IMR-90 (cell line): ENCODE results near the gene VAMP5. TPM values are rescaled to one million over a fixed set of nuclear protein-coding genes. Genes with fewer than 3 reads are reported as not detected.

Experiments
- ATAC-seq: fragments of 200-7000 bp; cut with Tn5 transposase; 2 replicates; pipeline ENCODE4 v1.9.1; 2020; ENCODE audit warnings: low read depth, mild to moderate bottlenecking, moderate library complexity
- BruUV-seq: library from RNA; stranded (reverse); fragments of 400-500 nt; replicated peaks from 2 replicates; lab custom pipeline; 2021; lab: Mats Ljungman, UMichigan
- CTCF ChIA-PET: fragments of 300-600 bp; formaldehyde crosslinking; extraction: SDS; loops from one replicate; lab custom pipeline; 2021; ENCODE audit warnings: antibody characterized with exemption; lab: Yijun Ruan, JAX
- POLR2A ChIA-PET: fragments of 300-600 bp; sonication (Branson Sonifier 250); formaldehyde crosslinking; loops from one replicate; lab custom pipeline; 2022; ENCODE audit warnings: antibody characterized with exemption; ENCODE audit not compliant: unreplicated experiment; lab: Charles Lee
- DNase-seq: peaks from one replicate; pipeline ENCODE4 v3.0.0; 2013
- H2AFZ ChIP-seq: replicated peaks from 2 replicates; pipeline ENCODE3; 2013; ENCODE audit warnings: low read length, mild to moderate bottlenecking; ENCODE audit not compliant: poor library complexity
- H2AK5ac ChIP-seq: 2 replicates; pipeline ENCODE4 v1.6.1; 2013; ENCODE audit warnings: low read depth, low read length, inconsistent platforms
- H2AK9ac ChIP-seq: replicated peaks from 2 replicates; pipeline ENCODE3; 2013; ENCODE audit warnings: mild to moderate bottlenecking, low read depth, low read length, moderate library complexity; ENCODE audit not compliant: poor library complexity
- H2BK120ac ChIP-seq: 2 replicates; pipeline ENCODE4 v1.6.1; 2013; ENCODE audit warnings: low read depth, low read length, inconsistent platforms
- H2BK15ac ChIP-seq: 3 replicates; pipeline ENCODE4 v1.6.1; 2013; ENCODE audit warnings: low read depth, low read length, inconsistent platforms
- H2BK20ac ChIP-seq: 2 replicates; pipeline ENCODE4 v1.6.1; 2013; ENCODE audit warnings: low read depth, mild to moderate bottlenecking, inconsistent platforms, low read length, moderate library complexity
- H2BK5ac ChIP-seq: 2 replicates; pipeline ENCODE4 v1.6.1; 2013; ENCODE audit warnings: mild to moderate bottlenecking, low read depth, low read length, inconsistent platforms; ENCODE audit not compliant: poor library complexity, severe bottlenecking
- H3K14ac ChIP-seq: replicated peaks from 2 replicates; pipeline ENCODE4 v1.6.1; 2013; ENCODE audit warnings: low read depth, low read length, inconsistent platforms
- H3K18ac ChIP-seq: 2 replicates; pipeline ENCODE4 v1.6.1; 2013; ENCODE audit warnings: low read depth, low read length, control low read depth
- H3K23ac ChIP-seq: 2 replicates; pipeline ENCODE4 v1.6.1; 2013; ENCODE audit warnings: low read depth, low read length, inconsistent platforms
- H3K27ac ChIP-seq: 2 replicates; pipeline ENCODE4 v1.5.1; 2013; ENCODE audit warnings: mild to moderate bottlenecking, control low read depth, low read length; ENCODE audit not compliant: insufficient read depth
- H3K27me3 ChIP-seq: 2 replicates; pipeline ENCODE4 v1.6.1; 2013; ENCODE audit warnings: low read length; ENCODE audit not compliant: control insufficient read depth, insufficient read depth
- H3K36me3 ChIP-seq: 2 replicates; pipeline ENCODE4 v1.6.1; 2013; ENCODE audit warnings: low read length, mixed read lengths; ENCODE audit not compliant: control insufficient read depth, insufficient read depth
- H3K4ac ChIP-seq: 2 replicates; pipeline ENCODE4 v1.6.1; 2013; ENCODE audit warnings: low read depth, low read length, inconsistent platforms
- H3K4me1 ChIP-seq: 2 replicates; pipeline ENCODE4 v1.6.1; 2013; ENCODE audit warnings: low read length, mixed read lengths; ENCODE audit not compliant: control insufficient read depth, insufficient read depth
- H3K4me2 ChIP-seq: 2 replicates; pipeline ENCODE4 v1.6.1; 2013; ENCODE audit warnings: low read depth, mild to moderate bottlenecking, control low read depth, low read length, moderate library complexity
- H3K4me3 ChIP-seq: 2 replicates; pipeline ENCODE4 v1.5.1; 2013; ENCODE audit warnings: low read depth, mild to moderate bottlenecking, control low read depth, low read length, moderate library complexity; ENCODE audit not compliant: insufficient read depth
- H3K56ac ChIP-seq: 2 replicates; pipeline ENCODE4 v1.6.1; 2013; ENCODE audit warnings: low read length, inconsistent platforms; ENCODE audit not compliant: insufficient read depth; ENCODE audit errors: extremely low read depth
- H3K79me1 ChIP-seq, 2 experiments: 2 replicates each; pipeline ENCODE4 v1.6.1; 2013; ENCODE audit warnings: low read length in 2 of 2, inconsistent platforms in 1 of 2, low read depth in 1 of 2
- H3K9ac ChIP-seq: 2 replicates; pipeline ENCODE4 v1.6.1; 2013; ENCODE audit warnings: low read depth, low read length, control low read depth
- H3K9me1 ChIP-seq: 2 replicates; pipeline ENCODE4 v1.6.1; 2013; ENCODE audit warnings: low read length, inconsistent platforms; ENCODE audit not compliant: insufficient read depth
- H3K9me3 ChIP-seq: 2 replicates; pipeline ENCODE4 v1.6.1; 2013; ENCODE audit warnings: low read length; ENCODE audit not compliant: control insufficient read depth, insufficient read depth
- H4K20me1 ChIP-seq: 2 replicates; pipeline ENCODE4 v1.6.1; 2013; ENCODE audit warnings: low read length, inconsistent platforms; ENCODE audit not compliant: insufficient read depth
- H4K5ac ChIP-seq: 2 replicates; pipeline ENCODE4 v1.6.1; 2013; ENCODE audit warnings: mild to moderate bottlenecking, low read depth, low read length, control low read depth
- H4K8ac ChIP-seq, 2 experiments: 2 replicates each; pipeline ENCODE4 v1.6.1; 2013; ENCODE audit warnings: low read depth in 2 of 2, low read length in 2 of 2, control low read depth in 1 of 2, inconsistent platforms in 1 of 2
- H4K91ac ChIP-seq: 2 replicates; pipeline ENCODE4 v1.6.1; 2013; ENCODE audit warnings: low read depth, low read length, inconsistent platforms; ENCODE audit not compliant: insufficient read depth
- BHLHE40 ChIP-seq: fragments of 150-350 bp; IDR thresholded peaks from 2 replicates; pipeline ENCODE4 v1.6.1; 2016; ENCODE audit warnings: mild to moderate bottlenecking, low read depth, low read length
- CEBPB ChIP-seq: IDR thresholded peaks from 2 replicates; pipeline ENCODE4 v1.6.1; 2012; ENCODE audit warnings: low read depth, low read length, improper control_type of control experiment
- CHD1 ChIP-seq: IDR thresholded peaks from 2 replicates; pipeline ENCODE4 v1.6.1; 2012; ENCODE audit warnings: low read depth, low read length, improper control_type of control experiment
- CTCF ChIP-seq: conservative IDR thresholded peaks from 2 replicates; pipeline ENCODE4 v1.5.1; 2012; ENCODE audit warnings: mild to moderate bottlenecking, low read depth, low read length, improper control_type of control experiment
- ELK1 ChIP-seq: fragments of 150-350 bp; IDR thresholded peaks from 2 replicates; pipeline ENCODE4 v1.6.1; 2016; ENCODE audit warnings: low read depth, mild to moderate bottlenecking, low read length, moderate library complexity, borderline replicate concordance
- MAFK ChIP-seq: IDR thresholded peaks from 2 replicates; pipeline ENCODE4 v1.6.1; 2012; ENCODE audit warnings: low read depth, low read length, improper control_type of control experiment
- MAZ ChIP-seq: IDR thresholded peaks from 2 replicates; pipeline ENCODE4 v1.6.1; 2012; ENCODE audit warnings: low read depth, mild to moderate bottlenecking, low read length, improper control_type of control experiment, moderate library complexity, borderline replicate concordance
- MXI1 ChIP-seq: IDR thresholded peaks from 2 replicates; pipeline ENCODE4 v1.6.1; 2012; ENCODE audit warnings: low read depth, mild to moderate bottlenecking, low read length, moderate library complexity, borderline replicate concordance
- NFE2L2 ChIP-seq: fragments of 150-350 bp; IDR thresholded peaks from 2 replicates; pipeline ENCODE4 v1.6.1; 2016; ENCODE audit warnings: low read depth, mild to moderate bottlenecking, low read length
- POLR2A ChIP-seq: IDR thresholded peaks from 2 replicates; pipeline ENCODE4 v1.6.1; 2012; ENCODE audit warnings: mild to moderate bottlenecking, low read depth, low read length
- RAD21 ChIP-seq: IDR thresholded peaks from 2 replicates; pipeline ENCODE4 v1.6.1; 2012; ENCODE audit warnings: low read length, improper control_type of control experiment
- RCOR1 ChIP-seq: IDR thresholded peaks from 2 replicates; pipeline ENCODE4 v1.6.1; 2012; ENCODE audit warnings: mild to moderate bottlenecking, low read length, improper control_type of control experiment; ENCODE audit not compliant: insufficient replicate concordance
- RFX5 ChIP-seq: IDR thresholded peaks from 2 replicates; pipeline ENCODE4 v1.8.0; 2012; ENCODE audit warnings: low read depth, mild to moderate bottlenecking, low read length, moderate library complexity
- SMC3 ChIP-seq: fragments of 150-350 bp; IDR thresholded peaks from 2 replicates; pipeline ENCODE4 v1.6.1; 2016; ENCODE audit warnings: low read depth, mild to moderate bottlenecking, antibody characterized with exemption, low read length, moderate library complexity
- WGBS, 2 experiments: methylation state at CpG; one replicate each; pipeline versions ENCODE4 v1.1.5 to v1.1.7; 2013; ENCODE audit warnings: missing lambda C conversion rate in 2 of 2; ENCODE audit not compliant: insufficient read length in 1 of 2; ENCODE audit errors: extremely low coverage in 2 of 2; 5-methylcytosine and 5-hydroxymethylcytosine counted together
- dilution Hi-C: fragments of 300-500 bp; cut with HindIII; formaldehyde crosslinking; loops from one replicate; pipeline ENCODE4 v1.14.3; 2018; ENCODE audit warnings: low sequenced_read_pairs; ENCODE audit not compliant: unreplicated experiment
- in situ Hi-C: fragments of 300-500 bp; cut with MboI; formaldehyde crosslinking; loops from 3 replicates; pipeline ENCODE4 v1.14.3; 2019; ENCODE audit warnings: low sequenced_read_pairs, inconsistent platforms, mixed read lengths
- intact Hi-C: fragments of 100-400 bp; cut with micrococcal nuclease; formaldehyde crosslinking; loops from 2 replicates; pipeline ENCODE4 v1.10.0; 2022
- polyA plus RNA-seq, 3 experiments: library from polyadenylated mRNA; depleted of rRNA; stranded (reverse); fragments of >200 nt; gene quantifications; 2 replicates each; pipeline ENCODE4 v1.2.3, GENCODE V29; 2012; ENCODE audit warnings: low replicate concordance in 1 of 3
- total RNA-seq: library from RNA; depleted of rRNA; stranded (reverse); fragments of >200 nt; gene quantifications from 2 replicates; pipeline ENCODE4 v1.2.3, GENCODE V29; 2012
- TF ChIP-seq, protein P1 (sequence below): fragments of 150-350 bp; IDR thresholded peaks from 2 replicates; pipeline ENCODE4 v1.6.1; 2017; ENCODE audit warnings: mild to moderate bottlenecking, antibody characterized with exemption, low read length, low read depth

VAMP5 gene
- total and polyA plus RNA-seq, 2 of the 4 experiments (the other 2 are of a cell fraction) = 13.8 to 103 TPM

GRCh38 chr2:85599468-85600234 is 15.4 kb downstream of the VAMP5 start:
- Histone ChIP-seq H3K18ac (no peak overlapping the region), H3K4me2 (no peak overlapping the region), H3K23ac (no peak overlapping the region), H3K14ac (no peak overlapping the region), H3K36me3 (peaks cover 26% of the 10 kb centered on the region), H2AK5ac (no peak overlapping the region), H3K4me1 (peaks cover 18% of the 10 kb centered on the region), H3K9me1 (peaks cover 22% of the 10 kb centered on the region), H3K56ac (no peak overlapping the region), H3K4me3 (no peak overlapping the region), H2BK5ac (no peak overlapping the region), H3K27me3 (no peaks in the 10 kb centered on the region), H3K4ac (no peak overlapping the region), H3K79me1 (peaks cover 24 to 70% of the 10 kb centered on the region in 2 experiments; a peak in 3 of 4 replicates), H4K8ac (no peak overlapping the region), H2BK120ac (no peak overlapping the region), H2AFZ (no peak overlapping the region), H3K9ac (no peak overlapping the region), H2AK9ac (peak overlapping the region; percentile 61), H2BK20ac (no peak overlapping the region), H3K9me3 (no peaks in the 10 kb centered on the region), H4K20me1 (peaks cover 16% of the 10 kb centered on the region), H4K91ac (no peak overlapping the region), H4K5ac (no peak overlapping the region), H2BK15ac (no peak overlapping the region), H3K27ac (no peak overlapping the region)
- intact Hi-C loops = loop anchor here (5.0 kb wide), 1 partner anchor 37 kb away; the partner anchor contains the start of gene GGCX
- ChIA-PET CTCF (no interaction called here), POLR2A (interaction anchor here (0.5 to 0.9 kb wide), 2 partner anchors 181 to 245 kb away, joined by 3 read pairs; partner anchors contain the start of genes ELMOD3, RETSAT and SH2D6)
- DNase-seq (no peak), ATAC-seq (no peak)
- dilution Hi-C loops = no loop called here
- in situ Hi-C loops = no loop called here
- no TSS peak for BruUV-seq
- 92% methylated on average over 12 of the region's 17 CpGs; no CpG with 5 or more reads in 1 of the 2 experiments for WGBS, 2 experiments
- TF ChIP-seq RCOR1 = no peak
- TF ChIP-seq MAZ = no peak
- no peak for TF ChIP-seq SMC3
- TF ChIP-seq CEBPB = no peak
- TF ChIP-seq CHD1 = no peak
- TF ChIP-seq RFX5 = no peak
- TF ChIP-seq ELK1 = no peak
- TF ChIP-seq, protein P1, sequence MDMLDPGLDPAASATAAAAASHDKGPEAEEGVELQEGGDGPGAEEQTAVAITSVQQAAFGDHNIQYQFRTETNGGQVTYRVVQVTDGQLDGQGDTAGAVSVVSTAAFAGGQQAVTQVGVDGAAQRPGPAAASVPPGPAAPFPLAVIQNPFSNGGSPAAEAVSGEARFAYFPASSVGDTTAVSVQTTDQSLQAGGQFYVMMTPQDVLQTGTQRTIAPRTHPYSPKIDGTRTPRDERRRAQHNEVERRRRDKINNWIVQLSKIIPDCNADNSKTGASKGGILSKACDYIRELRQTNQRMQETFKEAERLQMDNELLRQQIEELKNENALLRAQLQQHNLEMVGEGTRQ = no peak
- TF ChIP-seq MAFK = no peak
- TF ChIP-seq RAD21 = no peak
- TF ChIP-seq POLR2A = no peak
- TF ChIP-seq MXI1 = no peak
- no peak for TF ChIP-seq CTCF
- no peak for TF ChIP-seq NFE2L2
- TF ChIP-seq BHLHE40 = no peak
